Stomach (tissue), 4 donors: Measurements from ENCODE around the gene ERCC5.

Experiments
- POLR2A ChIP-seq, 4 donors: fragments of 450-650 bp; IDR thresholded peaks; one replicate each; pipeline ENCODE4 v1.6.1; 2016; ENCODE audit warnings: antibody characterized with exemption in 4 of 4, control low read depth in 2 of 4, mild to moderate bottlenecking in 1 of 4, moderate library complexity in 1 of 4
- POLR2AphosphoS5 ChIP-seq, 3 donors: sonication (generic); formaldehyde crosslinking; IDR thresholded peaks; one replicate each; pipeline ENCODE4 v1.6.1; 2016; ENCODE audit warnings: antibody characterized with exemption in 3 of 3
- TF ChIP-seq, protein P1 (sequence below), 7 experiments: fragments of 450-650 bp in 4 of 7; fragments of 200-600 bp in 3 of 7; sonication (generic) in 3 of 7; IDR thresholded peaks; one replicate each; pipeline ENCODE4 v1.5.1; 2016 to 2019; ENCODE audit warnings: antibody characterized with exemption in 7 of 7, control low read depth in 2 of 7, mild to moderate bottlenecking in 1 of 7

- TF ChIP-seq, protein P1, sequence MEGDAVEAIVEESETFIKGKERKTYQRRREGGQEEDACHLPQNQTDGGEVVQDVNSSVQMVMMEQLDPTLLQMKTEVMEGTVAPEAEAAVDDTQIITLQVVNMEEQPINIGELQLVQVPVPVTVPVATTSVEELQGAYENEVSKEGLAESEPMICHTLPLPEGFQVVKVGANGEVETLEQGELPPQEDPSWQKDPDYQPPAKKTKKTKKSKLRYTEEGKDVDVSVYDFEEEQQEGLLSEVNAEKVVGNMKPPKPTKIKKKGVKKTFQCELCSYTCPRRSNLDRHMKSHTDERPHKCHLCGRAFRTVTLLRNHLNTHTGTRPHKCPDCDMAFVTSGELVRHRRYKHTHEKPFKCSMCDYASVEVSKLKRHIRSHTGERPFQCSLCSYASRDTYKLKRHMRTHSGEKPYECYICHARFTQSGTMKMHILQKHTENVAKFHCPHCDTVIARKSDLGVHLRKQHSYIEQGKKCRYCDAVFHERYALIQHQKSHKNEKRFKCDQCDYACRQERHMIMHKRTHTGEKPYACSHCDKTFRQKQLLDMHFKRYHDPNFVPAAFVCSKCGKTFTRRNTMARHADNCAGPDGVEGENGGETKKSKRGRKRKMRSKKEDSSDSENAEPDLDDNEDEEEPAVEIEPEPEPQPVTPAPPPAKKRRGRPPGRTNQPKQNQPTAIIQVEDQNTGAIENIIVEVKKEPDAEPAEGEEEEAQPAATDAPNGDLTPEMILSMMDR (IDR thresholded peaks at IDR 0.05) = no peak
- no peak for TF ChIP-seq POLR2A (IDR thresholded peaks at IDR 0.05)
- TF ChIP-seq POLR2AphosphoS5 (IDR thresholded peaks at IDR 0.05) = no peak
Measured at GRCh38 chr13:102907016-102907756, 61.4 kb downstream of the ERCC5 start.
